Fibroblast of villous mesenchyme (primary cell): Measurements from ENCODE around the gene TNK2. TPM values are rescaled to one million over a fixed set of nuclear protein-coding genes. Genes with fewer than 3 reads are reported as not detected.

ENCODE experiments used
- DNase-seq: peaks from one replicate; pipeline ENCODE4 v3.0.0-alpha.2; 2010; ENCODE audit warnings: low read depth
- H3K4me3 ChIP-seq: 2 replicates; pipeline ENCODE4 v1.5.1; 2011; ENCODE audit warnings: low read depth, mild to moderate bottlenecking, low read length
- CTCF ChIP-seq: IDR thresholded peaks from 2 replicates; pipeline ENCODE4 v1.5.1; 2012; ENCODE audit warnings: low read depth, mild to moderate bottlenecking, low read length; ENCODE audit not compliant: insufficient read depth
- total RNA-seq: library from RNA; depleted of rRNA; stranded (reverse); fragments of >200 nt; gene quantifications from 2 replicates; pipeline ENCODE4 v1.2.3, GENCODE V29; 2012

TNK2 gene
- total RNA-seq, 1 donor: 12.1 TPM

- H3K4me3 ChIP-seq: no peak overlapping the region
- no peak for DNase-seq
- TF ChIP-seq CTCF: no peak
Observed at GRCh38 chr3:195838714-195839113, 69.6 kb downstream of the TNK2 start.

GRCh38 chr3:195836476-195837135, 71.7 kb downstream of the TNK2 start:
- TF ChIP-seq CTCF: no peak

GRCh38 chr3:195835791-195836190, 72.6 kb downstream of the TNK2 start:
- DNase-seq: no peak
- H3K4me3 ChIP-seq: no peak overlapping the region
- TF ChIP-seq CTCF: no peak

More at GRCh38 chr3:195836476-195837135, 71.7 kb downstream of the TNK2 start:
- DNase-seq: no peak
- H3K4me3 ChIP-seq: no peak overlapping the region

- no peak for TF ChIP-seq CTCF
- H3K4me3 ChIP-seq: no peak overlapping the region
- DNase-seq: no peak
Observed at GRCh38 chr3:195834675-195835583, 73.4 kb downstream of the TNK2 start.

- no peak for DNase-seq
- no peak overlapping the region for H3K4me3 ChIP-seq
- no peak for TF ChIP-seq CTCF
Observed at GRCh38 chr3:195829897-195830254, 78.5 kb downstream of the TNK2 start.

- TF ChIP-seq CTCF: no peak
- H3K4me3 ChIP-seq: no peak overlapping the region
- no peak for DNase-seq
Observed at GRCh38 chr3:195828762-195829161, 79.6 kb downstream of the TNK2 start.
